AG09309 (cell line): ENCODE data around the gene PLA2G2C.

Experiments used
- DNase-seq: peaks from one replicate; pipeline ENCODE4 v3.0.0-alpha.2; 2010; ENCODE audit warnings: low read depth
- H3K4me3 ChIP-seq: 2 replicates; pipeline ENCODE4 v1.5.1; 2011; ENCODE audit warnings: mild to moderate bottlenecking, low read depth, low read length, moderate library complexity; ENCODE audit not compliant: control insufficient read depth
- CTCF ChIP-seq: IDR thresholded peaks from 2 replicates; pipeline ENCODE4 v1.5.1; 2011; ENCODE audit warnings: mild to moderate bottlenecking, low read depth, low read length, inconsistent platforms; ENCODE audit not compliant: insufficient read depth, control insufficient read depth; ENCODE audit errors: missing control alignments

PLA2G2C gene

DNA sequence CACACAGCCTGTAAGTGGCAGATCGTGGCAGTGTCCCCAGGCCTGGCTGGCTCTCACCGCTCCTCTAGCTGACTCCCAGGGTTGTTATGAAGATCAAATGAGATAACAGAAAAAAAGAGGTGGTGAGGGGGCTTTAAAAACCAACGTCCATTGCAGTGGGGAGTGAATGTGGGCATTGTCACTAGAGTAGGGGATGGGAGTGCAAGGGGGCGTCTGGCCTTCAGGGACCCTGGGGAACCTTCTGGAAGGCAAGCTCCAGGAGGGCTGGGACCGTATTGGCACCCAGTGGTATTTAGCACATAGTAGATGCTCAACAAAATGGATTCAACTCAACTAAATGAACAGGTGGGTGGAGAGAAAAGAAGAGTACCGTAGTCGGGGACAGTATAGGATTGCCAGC is 70.4 kb downstream of the PLA2G2C start:
- DNase-seq: no peak
- H3K4me3 ChIP-seq: no peak overlapping the region
- no peak for TF ChIP-seq CTCF

- no peak for DNase-seq
- no peak overlapping the region for H3K4me3 ChIP-seq
- TF ChIP-seq CTCF: no peak
These were observed 70.8 kb downstream of the PLA2G2C start for GRCh38 chr1:20115479-20115878.

DNA sequence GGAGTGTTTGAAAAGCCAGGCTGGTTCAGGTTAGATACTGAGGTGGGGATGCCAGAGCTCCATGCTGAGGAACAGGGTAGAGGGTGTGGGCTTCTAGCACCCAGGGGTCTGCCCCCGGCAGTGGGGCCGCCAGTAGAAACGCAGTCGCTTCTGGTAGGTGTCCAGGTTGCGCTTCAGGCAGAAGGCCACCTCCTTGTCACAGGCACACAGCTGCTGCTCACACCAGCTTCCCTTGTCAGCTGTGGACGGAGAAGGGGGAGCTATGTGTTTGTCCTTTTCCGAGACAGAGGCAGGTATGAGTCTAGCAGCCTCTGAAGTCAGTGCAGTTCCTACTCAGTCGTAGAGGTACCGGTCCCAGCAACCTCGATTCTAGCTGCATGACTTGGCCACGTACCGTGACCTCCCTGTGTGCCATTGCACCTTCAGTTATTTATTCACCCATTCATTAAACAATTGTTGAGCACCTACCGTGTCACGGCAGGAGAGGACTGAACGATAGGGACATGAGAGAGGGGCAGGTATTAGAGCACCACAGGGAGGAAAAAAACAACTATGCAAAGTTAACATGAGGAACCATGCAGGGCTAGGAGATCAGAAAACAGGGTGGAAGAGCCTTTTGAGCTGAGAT is 72.2 kb downstream of the PLA2G2C start:
- no peak for DNase-seq
- no peak overlapping the region for H3K4me3 ChIP-seq
- TF ChIP-seq CTCF: no peak
